CD4-positive, alpha-beta T cell treated with Interleukin-6 at 100 ng/mL for 8 hours (primary cell): ENCODE data around the gene GPR82.
"Not testable (repeated sequence)": the region's sequence is repeated elsewhere in the genome, so short reads cannot be mapped to it uniquely, and the experiment has no call there.

Experiments
- DNase-seq: peaks from one replicate; pipeline ENCODE4 v3.0.0-alpha.2; 2020; ENCODE audit warnings: mixed read lengths, low spot score

The GPR82 gene

GRCh38 chrX:41723826-41724225 lies at the start of gene GPR82:
TSS of gene GPR82 (plus strand) at chrX:41724181. CDS start at chrX:41727027, 2,846 bp downstream.
- no peak for DNase-seq

- not testable (repeated sequence) for DNase-seq
Observed at GRCh38 chrX:41676361-41676760, 47.6 kb upstream of the GPR82 start.

GRCh38 chrX:41677183-41678060 lies 46.6 kb upstream of the GPR82 start:
- DNase-seq = no peak

GRCh38 chrX:41684138-41684537 lies 39.8 kb upstream of the GPR82 start:
- DNase-seq = no peak

GRCh38 chrX:41684940-41685339 lies 39.0 kb upstream of the GPR82 start:
- DNase-seq = no peak

GRCh38 chrX:41686788-41687187 lies 37.2 kb upstream of the GPR82 start:
- no peak for DNase-seq

GRCh38 chrX:41688156-41688555 lies 35.8 kb upstream of the GPR82 start:
- no peak for DNase-seq

GRCh38 chrX:41688835-41689234 lies 35.1 kb upstream of the GPR82 start, which contains the start of gene GPR34:
TSS of gene GPR34 (plus strand) at chrX:41688973. CDS start at chrX:41695634, 6,661 bp downstream.
- DNase-seq = peak; percentile 12

GRCh38 chrX:41689711-41690110 lies 34.3 kb upstream of the GPR82 start:
- DNase-seq = no peak

GRCh38 chrX:41692162-41692749 lies 31.7 kb upstream of the GPR82 start:
- DNase-seq = no peak

- no peak for DNase-seq
Observed at GRCh38 chrX:41693024-41693423, 31.0 kb upstream of the GPR82 start.

GRCh38 chrX:41695426-41695825 lies 28.6 kb upstream of the GPR82 start:
- no peak for DNase-seq

- no peak for DNase-seq
Observed at GRCh38 chrX:41703574-41704029, 20.4 kb upstream of the GPR82 start.

GRCh38 chrX:41705042-41705441 lies 18.9 kb upstream of the GPR82 start:
- DNase-seq = no peak

GRCh38 chrX:41705680-41706374 lies 18.2 kb upstream of the GPR82 start:
- DNase-seq = no peak

GRCh38 chrX:41707218-41707617 lies 16.8 kb upstream of the GPR82 start:
- no peak for DNase-seq

GRCh38 chrX:41708486-41708885 lies 15.5 kb upstream of the GPR82 start:
- no peak for DNase-seq

GRCh38 chrX:41711021-41711667 lies 12.8 kb upstream of the GPR82 start:
- DNase-seq = no peak

GRCh38 chrX:41716222-41716621 lies 7.8 kb upstream of the GPR82 start:
- no peak for DNase-seq

- no peak for DNase-seq
Observed at GRCh38 chrX:41716767-41717473, 7.1 kb upstream of the GPR82 start.

GRCh38 chrX:41718481-41719235 lies 5.3 kb upstream of the GPR82 start:
- DNase-seq = no peak
